ENCODE results near the gene PARD6B.

DNA sequence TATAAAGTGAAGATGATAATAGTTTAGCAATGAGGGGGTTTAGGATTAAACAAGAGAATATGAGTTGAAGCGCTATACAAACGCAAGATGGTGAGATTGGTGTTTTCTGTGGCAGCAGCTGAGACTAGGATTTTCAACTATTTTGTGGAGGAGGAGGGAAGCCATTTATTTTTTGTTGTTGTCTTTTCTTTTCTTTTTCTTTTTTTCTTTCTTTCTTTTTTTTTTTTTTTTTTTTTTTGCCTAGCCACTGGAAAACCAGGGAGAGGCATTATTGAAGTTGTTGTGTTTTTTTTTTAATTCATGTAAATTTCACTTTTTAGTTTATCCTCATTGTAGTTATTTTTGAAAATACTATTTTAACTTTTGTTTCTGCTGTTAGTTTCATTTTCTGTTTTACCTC, 15.9 kb downstream of the PARD6B start:
- TF ChIP-seq, protein P1, sequence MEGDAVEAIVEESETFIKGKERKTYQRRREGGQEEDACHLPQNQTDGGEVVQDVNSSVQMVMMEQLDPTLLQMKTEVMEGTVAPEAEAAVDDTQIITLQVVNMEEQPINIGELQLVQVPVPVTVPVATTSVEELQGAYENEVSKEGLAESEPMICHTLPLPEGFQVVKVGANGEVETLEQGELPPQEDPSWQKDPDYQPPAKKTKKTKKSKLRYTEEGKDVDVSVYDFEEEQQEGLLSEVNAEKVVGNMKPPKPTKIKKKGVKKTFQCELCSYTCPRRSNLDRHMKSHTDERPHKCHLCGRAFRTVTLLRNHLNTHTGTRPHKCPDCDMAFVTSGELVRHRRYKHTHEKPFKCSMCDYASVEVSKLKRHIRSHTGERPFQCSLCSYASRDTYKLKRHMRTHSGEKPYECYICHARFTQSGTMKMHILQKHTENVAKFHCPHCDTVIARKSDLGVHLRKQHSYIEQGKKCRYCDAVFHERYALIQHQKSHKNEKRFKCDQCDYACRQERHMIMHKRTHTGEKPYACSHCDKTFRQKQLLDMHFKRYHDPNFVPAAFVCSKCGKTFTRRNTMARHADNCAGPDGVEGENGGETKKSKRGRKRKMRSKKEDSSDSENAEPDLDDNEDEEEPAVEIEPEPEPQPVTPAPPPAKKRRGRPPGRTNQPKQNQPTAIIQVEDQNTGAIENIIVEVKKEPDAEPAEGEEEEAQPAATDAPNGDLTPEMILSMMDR (IDR thresholded peaks at IDR 0.05): no peak
- no peak for TF ChIP-seq EZH2phosphoT487 (IDR thresholded peaks at IDR 0.05)
